Measurements from ENCODE around the gene ELF5.

Gene ELF5

GRCh38 chr11:34493468-34493867 is 20.1 kb downstream of the ELF5 start (continued):
- no peak for TF ChIP-seq ZNF518A (tag by site-specific recombination; conservative IDR thresholded peaks at IDR 0.05; ENCODE audit: low read depth)
- TF ChIP-seq ZNF549 (tag by site-specific recombination; IDR thresholded peaks at IDR 0.05), result no peak
- TF ChIP-seq KLF1 (tag by site-specific recombination; IDR thresholded peaks at IDR 0.05), result no peak
- no peak for TF ChIP-seq ZNF580 (tag by site-specific recombination; IDR thresholded peaks at IDR 0.05)

GRCh38 chr11:34492806-34493414 is 20.7 kb downstream of the ELF5 start:
- Histone ChIP-seq H3K36me3 (ENCODE audit: control insufficient read depth in 2 of 2, insufficient read depth in 1 of 2, low read length in 2 of 2) (no peaks in the 10 kb centered on the region), H3K4me3 (ENCODE audit: low read depth, low read length) (no peak overlapping the region), H3K4me1 (ENCODE audit: control insufficient read depth, insufficient read depth, low read length) (no peaks in the 10 kb centered on the region), H3K27ac (ENCODE audit: extremely low read depth, low read depth, low read length) (no peak overlapping the region), H3K9me3 (ENCODE audit: control insufficient read depth, insufficient read depth, low read depth, low read length) (no peaks in the 10 kb centered on the region)
- ChIA-PET POLR2A (no interaction called here), CTCF (interaction anchor here (0.6 to 5.5 kb wide), 41 partner anchors 9 to 991 kb away, joined by 3 to 105 read pairs (median 5); partner anchors contain the start of gene ABTB2)
- TF ChIP-seq ZNF623 (tag by site-specific recombination; IDR thresholded peaks at IDR 0.05) (no peak), ZNF548 (tag by site-specific recombination; IDR thresholded peaks at IDR 0.05) (no peak), PRDM6 (tag by site-specific recombination; IDR thresholded peaks at IDR 0.05) (no peak), ZNF626 (tag by site-specific recombination; IDR thresholded peaks at IDR 0.05) (no peak), ZNF837 (tag by site-specific recombination; IDR thresholded peaks at IDR 0.05) (no peak), ZNF639 (tag by site-specific recombination; IDR thresholded peaks at IDR 0.05) (no peak), SCRT2 (tag by site-specific recombination; IDR thresholded peaks at IDR 0.05) (0 out of 2 replicates have a peak, but pooled peaks have one; percentile 30), ZNF529 (tag by site-specific recombination; IDR thresholded peaks at IDR 0.05; ENCODE audit: insufficient replicate concordance) (no peak), ZBTB17 (tag by site-specific recombination; IDR thresholded peaks at IDR 0.05) (peak; percentile 80), ZNF10 (tag by site-specific recombination; IDR thresholded peaks at IDR 0.05) (no peak), ZNF146 (tag by site-specific recombination; IDR thresholded peaks at IDR 0.05) (no peak), ZNF223 (tag by site-specific recombination; IDR thresholded peaks at IDR 0.05) (no peak), ZXDB (tag by site-specific recombination; IDR thresholded peaks at IDR 0.05) (no peak), ZNF654 (tag by site-specific recombination; IDR thresholded peaks at IDR 0.05; ENCODE audit: low read depth) (peak; percentile 86), GFI1B (tag by site-specific recombination; IDR thresholded peaks at IDR 0.05) (no peak), ZBTB8A (tag by site-specific recombination; IDR thresholded peaks at IDR 0.05) (no peak), HIC1 (tag by site-specific recombination; IDR thresholded peaks at IDR 0.05) (no peak), ZNF148 (tag by site-specific recombination; IDR thresholded peaks at IDR 0.05; ENCODE audit: borderline replicate concordance) (no peak), ZNF175 (tag by site-specific recombination; IDR thresholded peaks at IDR 0.05) (no peak)
